ENCODE measurements around the gene ZNF536. TPM values are rescaled to one million over a fixed set of nuclear protein-coding genes. Genes with fewer than 3 reads are reported as not detected.

ZNF536 gene
- total RNA-seq, 1 experiment from 2014 or later: not detected

- no TSS peak for BruUV-seq (replicated peaks)
- CTCF ChIA-PET: no interaction called here
- Histone ChIP-seq H3K27ac (ENCODE audit: low read length) (no peak overlapping the region), H3K4me2 (ENCODE audit: low read length) (no peak overlapping the region), H3K4me3 (ENCODE audit: low read length) (no peak overlapping the region), H3K9me3 (ENCODE audit: low read length) (no peaks in the 10 kb centered on the region), H4K20me1 (ENCODE audit: low read length) (no peaks in the 10 kb centered on the region), H3K27me3 (ENCODE audit: low read length) (no peaks in the 10 kb centered on the region), H3F3A (ENCODE audit: low read length, unreplicated experiment) (no peaks in the 10 kb centered on the region), H3K36me3 (ENCODE audit: low read depth, low read length) (no peaks in the 10 kb centered on the region), H3K9ac (ENCODE audit: low read length) (no peak overlapping the region), H3K4me1 (ENCODE audit: insufficient read depth, low read length) (no peaks in the 10 kb centered on the region), H3K9me2 (replicated peaks; ENCODE audit: low read length) (no peaks in the 10 kb centered on the region), H3K79me2 (ENCODE audit: low read length) (no peaks in the 10 kb centered on the region), H2AFZ (ENCODE audit: low read length) (no peak overlapping the region)
- DNase-seq (no peak), ATAC-seq (no peak)
- intact Hi-C loops (cut with micrococcal nuclease): no loop called here
- TF ChIP-seq EZH2phosphoT487 (IDR thresholded peaks at IDR 0.05; ENCODE audit: borderline replicate concordance, low read length): no peak
- no peak for TF ChIP-seq EZH2 (IDR thresholded peaks at IDR 0.05; ENCODE audit: low read length, unreplicated experiment)
- TF ChIP-seq CTCF (conservative IDR thresholded peaks at IDR 0.05; ENCODE audit: low read depth, low read length): no peak
- POLR2A ChIA-PET (ENCODE audit: unreplicated experiment): no interaction called here
Observed at GRCh38 chr19:30504272-30504671, 132.1 kb downstream of the ZNF536 start.

- CTCF ChIA-PET: no interaction called here
- no peaks in the 10 kb centered on the region for H3K9me2 ChIP-seq (replicated peaks; ENCODE audit: low read length)
- no peak overlapping the region for H3K4me2 ChIP-seq (ENCODE audit: low read length)
- no peaks in the 10 kb centered on the region for H3K79me2 ChIP-seq (ENCODE audit: low read length)
- no peak overlapping the region for H3K4me3 ChIP-seq (ENCODE audit: low read length)
- TF ChIP-seq CTCF (conservative IDR thresholded peaks at IDR 0.05; ENCODE audit: low read depth, low read length): no peak
- TF ChIP-seq EZH2phosphoT487 (IDR thresholded peaks at IDR 0.05; ENCODE audit: borderline replicate concordance, low read length): no peak
- no peak for TF ChIP-seq EZH2 (IDR thresholded peaks at IDR 0.05; ENCODE audit: low read length, unreplicated experiment)
- intact Hi-C loops (cut with micrococcal nuclease): no loop called here
- DNase-seq (no peak), ATAC-seq (no peak)
- H3K9me3 ChIP-seq (ENCODE audit: low read length): no peaks in the 10 kb centered on the region
- H3K36me3 ChIP-seq (ENCODE audit: low read depth, low read length): no peaks in the 10 kb centered on the region
- POLR2A ChIA-PET (ENCODE audit: unreplicated experiment): no interaction called here
- no peaks in the 10 kb centered on the region for H3K4me1 ChIP-seq (ENCODE audit: insufficient read depth, low read length)
- no peak overlapping the region for H3K9ac ChIP-seq (ENCODE audit: low read length)
- no peaks in the 10 kb centered on the region for H3K27me3 ChIP-seq (ENCODE audit: low read length)
- H4K20me1 ChIP-seq (ENCODE audit: low read length): no peaks in the 10 kb centered on the region
- no peaks in the 10 kb centered on the region for H3F3A ChIP-seq (ENCODE audit: low read length, unreplicated experiment)
- no peak overlapping the region for H2AFZ ChIP-seq (ENCODE audit: low read length)
- H3K27ac ChIP-seq (ENCODE audit: low read length): no peak overlapping the region
- no TSS peak for BruUV-seq (replicated peaks)
Observed at GRCh38 chr19:30512176-30513081, 140.2 kb downstream of the ZNF536 start.

GRCh38 chr19:30513082-30513411, 140.9 kb downstream of the ZNF536 start:
- BruUV-seq (replicated peaks): no TSS peak
- Histone ChIP-seq H3K4me2 (ENCODE audit: low read length) (no peak overlapping the region), H2AFZ (ENCODE audit: low read length) (no peak overlapping the region), H3K9me3 (ENCODE audit: low read length) (no peaks in the 10 kb centered on the region), H3K27ac (ENCODE audit: low read length) (no peak overlapping the region), H3K4me1 (ENCODE audit: insufficient read depth, low read length) (no peaks in the 10 kb centered on the region), H3K4me3 (ENCODE audit: low read length) (no peak overlapping the region), H3K36me3 (ENCODE audit: low read depth, low read length) (no peaks in the 10 kb centered on the region), H4K20me1 (ENCODE audit: low read length) (no peaks in the 10 kb centered on the region), H3K79me2 (ENCODE audit: low read length) (no peaks in the 10 kb centered on the region), H3K9ac (ENCODE audit: low read length) (no peak overlapping the region), H3K27me3 (ENCODE audit: low read length) (no peaks in the 10 kb centered on the region), H3F3A (ENCODE audit: low read length, unreplicated experiment) (no peaks in the 10 kb centered on the region), H3K9me2 (replicated peaks; ENCODE audit: low read length) (no peaks in the 10 kb centered on the region)
- ChIA-PET POLR2A (ENCODE audit: unreplicated experiment) (no interaction called here), CTCF (no interaction called here)
- DNase-seq: no peak
- TF ChIP-seq CTCF (conservative IDR thresholded peaks at IDR 0.05; ENCODE audit: low read depth, low read length) (no peak), EZH2phosphoT487 (IDR thresholded peaks at IDR 0.05; ENCODE audit: borderline replicate concordance, low read length) (no peak), EZH2 (IDR thresholded peaks at IDR 0.05; ENCODE audit: low read length, unreplicated experiment) (no peak)
- no peak for ATAC-seq
- intact Hi-C loops (cut with micrococcal nuclease): no loop called here
